Stomach smooth muscle (tissue), 2 donors: ENCODE measurements around the gene CEP295NL.

ENCODE experiments used
- H3K27ac ChIP-seq: one replicate; pipeline ENCODE4 v1.7.0; 2013; ENCODE audit warnings: mild to moderate bottlenecking, low read length, inconsistent platforms
- H3K27me3 ChIP-seq, 2 donors: one replicate each; pipeline ENCODE4 v1.7.0; 2013; ENCODE audit warnings: low read length in 2 of 2; ENCODE audit not compliant: insufficient read depth in 2 of 2, control insufficient read depth in 1 of 2
- H3K36me3 ChIP-seq, 2 donors: one replicate each; pipeline ENCODE4 v1.7.0; 2013; ENCODE audit warnings: low read length in 2 of 2; ENCODE audit not compliant: control insufficient read depth in 2 of 2, insufficient read depth in 2 of 2
- H3K4me1 ChIP-seq: one replicate; pipeline ENCODE4 v1.7.0; 2013; ENCODE audit warnings: low read length; ENCODE audit not compliant: control insufficient read depth, insufficient read depth
- H3K4me3 ChIP-seq, 2 donors: one replicate each; pipeline ENCODE4 v1.7.0; 2013; ENCODE audit warnings: low read length in 2 of 2
- H3K9ac ChIP-seq, 2 donors: one replicate each; pipeline ENCODE4 v1.7.0; 2013; ENCODE audit warnings: low read length in 2 of 2, mild to moderate bottlenecking in 1 of 2
- H3K9me3 ChIP-seq, 2 donors: one replicate each; pipeline ENCODE4 v1.7.0; 2013; ENCODE audit warnings: low read length in 2 of 2; ENCODE audit not compliant: control insufficient read depth in 2 of 2
- donor health status: healthy.
- donor health status: Pancreatic carcinoma.

CEP295NL gene

GRCh38 chr17:78862073-78863023 is 40.7 kb downstream of the CEP295NL start:
- H3K4me3 ChIP-seq: peak overlapping the region in 1 of 2 donors; percentile 44
- no peaks in the 10 kb centered on the region for H3K27me3 ChIP-seq
- peaks cover 5 to 9% of the 10 kb centered on the region in 2 donors for H3K36me3 ChIP-seq
- peak overlapping the region; percentile 74 for H3K27ac ChIP-seq
- H3K4me1 ChIP-seq: peaks cover 26% of the 10 kb centered on the region
- H3K9me3 ChIP-seq: no peaks in the 10 kb centered on the region
- H3K9ac ChIP-seq: peak overlapping the region; percentile 49 to 62

- H3K9ac ChIP-seq: no peak overlapping the region
- H3K27me3 ChIP-seq: no peaks in the 10 kb centered on the region
- H3K4me1 ChIP-seq: peaks cover 15% of the 10 kb centered on the region
- H3K36me3 ChIP-seq: peaks cover 12 to 15% of the 10 kb centered on the region in 2 donors
- H3K27ac ChIP-seq: peak overlapping the region; percentile 74
- no peaks in the 10 kb centered on the region for H3K9me3 ChIP-seq
- H3K4me3 ChIP-seq: no peak overlapping the region
These were observed 41.8 kb downstream of the CEP295NL start for GRCh38 chr17:78861229-78861628.

GRCh38 chr17:78859051-78859450 is 44.0 kb downstream of the CEP295NL start:
- Histone ChIP-seq H3K9me3 (no peaks in the 10 kb centered on the region), H3K27ac (no peak overlapping the region), H3K27me3 (no peaks in the 10 kb centered on the region), H3K4me3 (no peak overlapping the region), H3K36me3 (peaks cover 23 to 29% of the 10 kb centered on the region in 2 donors), H3K9ac (no peak overlapping the region), H3K4me1 (peaks cover 10% of the 10 kb centered on the region)

- H3K9me3 ChIP-seq: no peaks in the 10 kb centered on the region
- H3K27me3 ChIP-seq: no peaks in the 10 kb centered on the region
- no peak overlapping the region for H3K27ac ChIP-seq
- no peak overlapping the region for H3K9ac ChIP-seq
- peaks cover 5% of the 10 kb centered on the region for H3K4me1 ChIP-seq
- H3K4me3 ChIP-seq: no peak overlapping the region
- peaks cover 24 to 31% of the 10 kb centered on the region in 2 donors for H3K36me3 ChIP-seq
These were observed 45.7 kb downstream of the CEP295NL start for GRCh38 chr17:78857266-78857665.

GRCh38 chr17:78855561-78856165 is 47.3 kb downstream of the CEP295NL start:
- Histone ChIP-seq H3K4me1 (peaks cover 2% of the 10 kb centered on the region), H3K36me3 (peaks cover 24 to 34% of the 10 kb centered on the region in 2 donors), H3K27ac (no peak overlapping the region), H3K9me3 (no peaks in the 10 kb centered on the region), H3K4me3 (no peak overlapping the region), H3K27me3 (no peaks in the 10 kb centered on the region), H3K9ac (no peak overlapping the region)

- H3K4me1 ChIP-seq: peaks cover 2% of the 10 kb centered on the region
- H3K27me3 ChIP-seq: no peaks in the 10 kb centered on the region
- H3K27ac ChIP-seq: no peak overlapping the region
- H3K9ac ChIP-seq: no peak overlapping the region
- H3K4me3 ChIP-seq: no peak overlapping the region
- peaks cover 21 to 29% of the 10 kb centered on the region in 2 donors for H3K36me3 ChIP-seq
- H3K9me3 ChIP-seq: no peaks in the 10 kb centered on the region
These were observed 48.5 kb downstream of the CEP295NL start for GRCh38 chr17:78854508-78854907.

- peaks cover 21 to 29% of the 10 kb centered on the region in 2 donors for H3K36me3 ChIP-seq
- H3K4me1 ChIP-seq: peaks cover 2% of the 10 kb centered on the region
- no peaks in the 10 kb centered on the region for H3K27me3 ChIP-seq
- H3K27ac ChIP-seq: no peak overlapping the region
- no peak overlapping the region for H3K9ac ChIP-seq
- H3K9me3 ChIP-seq: no peaks in the 10 kb centered on the region
- H3K4me3 ChIP-seq: no peak overlapping the region
These were observed 49.0 kb downstream of the CEP295NL start for GRCh38 chr17:78853926-78854394.

- no peak overlapping the region for H3K27ac ChIP-seq
These were observed 50.3 kb downstream of the CEP295NL start for GRCh38 chr17:78852709-78853121.

GRCh38 chr17:78849026-78849425 is 54.0 kb downstream of the CEP295NL start:
- Histone ChIP-seq H3K9ac (no peak overlapping the region), H3K4me3 (no peak overlapping the region), H3K27me3 (no peaks in the 10 kb centered on the region), H3K4me1 (no peaks in the 10 kb centered on the region), H3K36me3 (peaks cover under 1 to 6% of the 10 kb centered on the region in 2 donors), H3K9me3 (no peaks in the 10 kb centered on the region), H3K27ac (no peak overlapping the region)

More at GRCh38 chr17:78852709-78853121, 50.3 kb downstream of the CEP295NL start:
- H3K4me3 ChIP-seq: no peak overlapping the region
- H3K4me1 ChIP-seq: peaks cover 2% of the 10 kb centered on the region
- peaks cover 21 to 29% of the 10 kb centered on the region in 2 donors for H3K36me3 ChIP-seq
- H3K9me3 ChIP-seq: no peaks in the 10 kb centered on the region
- no peak overlapping the region for H3K9ac ChIP-seq
- H3K27me3 ChIP-seq: no peaks in the 10 kb centered on the region

GRCh38 chr17:78847052-78847451 is 55.9 kb downstream of the CEP295NL start:
- Histone ChIP-seq H3K27ac (no peak overlapping the region), H3K4me3 (no peak overlapping the region)

More at GRCh38 chr17:78847052-78847451, 55.9 kb downstream of the CEP295NL start:
- no peaks in the 10 kb centered on the region for H3K9me3 ChIP-seq
- peaks cover 3% of the 10 kb centered on the region for H3K4me1 ChIP-seq
- peaks cover 0 to 3% of the 10 kb centered on the region in 2 donors for H3K36me3 ChIP-seq
- no peaks in the 10 kb centered on the region for H3K27me3 ChIP-seq
- no peak overlapping the region for H3K9ac ChIP-seq
